ENCODE measurements around the gene MET.
"Not testable (repeated sequence)": the region's sequence is repeated elsewhere in the genome, so short reads cannot be mapped to it uniquely, and the experiment has no call there.

The MET gene

GRCh38 chr7:116671681-116672595 is at the start of gene MET:
Gene MET, plus strand, starts transcription at chr7:116672196. Its CDS starts 26,889 bp downstream, at chr7:116699085.
- peak; percentile 38 for DNase-seq

GRCh38 chr7:116626886-116627285 is 45.1 kb upstream of the MET start:
- no peak for DNase-seq

GRCh38 chr7:116629051-116629463 is 42.9 kb upstream of the MET start:
- no peak for DNase-seq

- no peak for DNase-seq
Observed at GRCh38 chr7:116630357-116630756, 41.6 kb upstream of the MET start.

- peak; percentile 15 for DNase-seq
Observed at GRCh38 chr7:116630932-116631671, 40.9 kb upstream of the MET start.

- no peak for DNase-seq
Observed at GRCh38 chr7:116631676-116632075, 40.3 kb upstream of the MET start.

GRCh38 chr7:116632384-116632783 is 39.6 kb upstream of the MET start:
- no peak for DNase-seq

- DNase-seq: no peak
Observed at GRCh38 chr7:116633131-116633988, 38.6 kb upstream of the MET start.

- no peak for DNase-seq
Observed at GRCh38 chr7:116636997-116637396, 35.0 kb upstream of the MET start.

GRCh38 chr7:116638592-116638991 is 33.4 kb upstream of the MET start:
- not testable (repeated sequence) for DNase-seq

GRCh38 chr7:116641551-116642153 is 30.3 kb upstream of the MET start:
- no peak for DNase-seq

- DNase-seq: not testable (repeated sequence)
Observed at GRCh38 chr7:116643148-116643547, 28.8 kb upstream of the MET start.

GRCh38 chr7:116644628-116645027 is 27.4 kb upstream of the MET start:
- no peak for DNase-seq

- no peak for DNase-seq
Observed at GRCh38 chr7:116647290-116647689, 24.7 kb upstream of the MET start.

GRCh38 chr7:116647861-116648260 is 24.1 kb upstream of the MET start:
- DNase-seq: no peak

GRCh38 chr7:116650436-116650835 is 21.6 kb upstream of the MET start:
- no peak for DNase-seq

GRCh38 chr7:116652793-116653192 is 19.2 kb upstream of the MET start:
- no peak for DNase-seq

GRCh38 chr7:116653204-116653603 is 18.8 kb upstream of the MET start:
- DNase-seq: no peak

GRCh38 chr7:116653646-116654045 is 18.4 kb upstream of the MET start:
- DNase-seq: no peak

GRCh38 chr7:116659248-116659647 is 12.7 kb upstream of the MET start:
- not testable (repeated sequence) for DNase-seq

- DNase-seq: peak; percentile 82
Observed at GRCh38 chr7:116661865-116662264, 10.1 kb upstream of the MET start.

GRCh38 chr7:116663744-116664143 is 8.3 kb upstream of the MET start:
- no peak for DNase-seq
